ENCODE measurements around the gene DPH1.

Gene DPH1

DNA sequence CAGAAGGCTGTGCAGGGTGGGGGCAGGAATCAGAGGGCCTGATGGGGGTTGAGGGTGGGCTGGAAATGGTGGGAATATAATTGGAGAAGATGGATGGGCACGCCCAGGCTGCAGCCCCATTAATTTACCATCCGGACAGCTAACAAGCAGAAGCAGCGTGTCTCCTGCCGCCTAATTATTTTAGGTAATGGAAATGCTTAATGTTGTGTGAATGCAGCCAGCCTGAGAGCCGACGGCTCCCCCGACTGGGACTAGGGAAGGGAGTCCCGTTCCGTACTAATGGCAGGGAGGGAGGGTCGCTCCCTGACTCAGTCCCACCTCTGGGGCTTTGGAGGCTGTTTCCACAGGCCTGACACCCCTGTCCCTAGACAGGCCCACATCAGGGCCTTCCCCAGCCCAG is 7.2 kb downstream of the DPH1 start:
- no peak overlapping the region for H3K4me3 ChIP-seq (ENCODE audit: low read depth, low read length)
- DNase-seq (ENCODE audit: low read depth), result no peak
- TF ChIP-seq, protein P1, sequence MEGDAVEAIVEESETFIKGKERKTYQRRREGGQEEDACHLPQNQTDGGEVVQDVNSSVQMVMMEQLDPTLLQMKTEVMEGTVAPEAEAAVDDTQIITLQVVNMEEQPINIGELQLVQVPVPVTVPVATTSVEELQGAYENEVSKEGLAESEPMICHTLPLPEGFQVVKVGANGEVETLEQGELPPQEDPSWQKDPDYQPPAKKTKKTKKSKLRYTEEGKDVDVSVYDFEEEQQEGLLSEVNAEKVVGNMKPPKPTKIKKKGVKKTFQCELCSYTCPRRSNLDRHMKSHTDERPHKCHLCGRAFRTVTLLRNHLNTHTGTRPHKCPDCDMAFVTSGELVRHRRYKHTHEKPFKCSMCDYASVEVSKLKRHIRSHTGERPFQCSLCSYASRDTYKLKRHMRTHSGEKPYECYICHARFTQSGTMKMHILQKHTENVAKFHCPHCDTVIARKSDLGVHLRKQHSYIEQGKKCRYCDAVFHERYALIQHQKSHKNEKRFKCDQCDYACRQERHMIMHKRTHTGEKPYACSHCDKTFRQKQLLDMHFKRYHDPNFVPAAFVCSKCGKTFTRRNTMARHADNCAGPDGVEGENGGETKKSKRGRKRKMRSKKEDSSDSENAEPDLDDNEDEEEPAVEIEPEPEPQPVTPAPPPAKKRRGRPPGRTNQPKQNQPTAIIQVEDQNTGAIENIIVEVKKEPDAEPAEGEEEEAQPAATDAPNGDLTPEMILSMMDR (IDR thresholded peaks at IDR 0.05; ENCODE audit: low read depth, low read length, missing control alignments), result no peak

DNA sequence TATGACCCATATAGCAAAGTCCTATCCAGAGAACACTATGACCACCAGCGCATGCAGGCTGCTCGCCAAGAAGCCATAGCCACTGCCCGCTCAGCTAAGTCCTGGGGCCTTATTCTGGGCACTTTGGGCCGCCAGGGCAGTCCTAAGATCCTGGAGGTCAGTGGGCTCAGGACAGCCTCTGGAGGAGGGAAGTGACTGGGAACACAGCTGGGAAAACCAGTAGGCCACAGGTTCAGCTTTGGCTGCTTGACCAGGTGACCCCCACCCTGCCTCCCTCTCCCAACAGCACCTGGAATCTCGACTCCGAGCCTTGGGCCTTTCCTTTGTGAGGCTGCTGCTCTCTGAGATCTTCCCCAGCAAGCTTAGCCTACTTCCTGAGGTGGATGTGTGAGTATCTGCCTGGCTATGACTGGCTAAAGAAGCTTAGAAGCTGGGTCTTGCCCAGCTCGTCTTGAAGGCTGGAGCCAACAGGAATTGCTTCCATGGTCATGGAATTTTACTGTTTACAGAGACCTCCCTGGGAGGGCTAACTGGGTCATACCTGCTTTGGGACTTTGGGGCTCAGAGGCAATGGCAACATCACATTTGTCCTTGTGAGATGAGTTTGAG is 10.4 kb downstream of the DPH1 start:
- DNase-seq (ENCODE audit: low read depth), result no peak
- TF ChIP-seq, protein P1 (IDR thresholded peaks at IDR 0.05; ENCODE audit: low read depth, low read length, missing control alignments), result no peak
- H3K4me3 ChIP-seq (ENCODE audit: low read depth, low read length), result no peak overlapping the region

DNA sequence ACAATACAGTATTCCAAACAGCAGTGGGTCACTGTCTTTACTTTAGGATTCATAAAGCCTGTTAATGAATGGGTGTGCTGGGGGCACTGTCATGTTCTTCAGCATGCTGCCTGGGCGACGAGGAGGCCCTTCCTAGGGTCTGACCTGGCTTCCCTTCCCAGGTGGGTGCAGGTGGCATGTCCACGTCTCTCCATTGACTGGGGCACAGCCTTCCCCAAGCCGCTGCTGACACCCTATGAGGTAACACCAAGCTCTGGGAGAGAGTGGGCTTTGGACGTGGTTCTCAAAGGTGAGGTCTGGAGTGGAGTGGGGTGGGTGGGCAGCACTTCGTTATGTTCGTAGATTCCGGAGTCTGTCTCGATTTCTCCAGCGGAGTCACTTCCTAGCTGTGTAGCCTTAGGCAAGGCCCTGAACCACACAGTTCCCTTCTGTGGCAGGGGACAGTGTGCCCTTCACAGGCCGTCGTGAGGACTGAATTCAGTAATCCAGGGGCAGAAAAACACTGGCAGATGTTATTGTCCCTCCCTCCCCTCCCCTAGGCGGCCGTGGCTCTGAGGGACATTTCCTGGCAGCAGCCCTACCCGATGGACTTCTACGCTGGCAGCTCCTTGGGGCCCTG is 11.1 kb downstream of the DPH1 start:
- DNase-seq (ENCODE audit: low read depth), result no peak
- H3K4me3 ChIP-seq (ENCODE audit: low read depth, low read length), result peak overlapping the region; percentile 65
- TF ChIP-seq, protein P1 (IDR thresholded peaks at IDR 0.05; ENCODE audit: low read depth, low read length, missing control alignments), result no peak

DNA sequence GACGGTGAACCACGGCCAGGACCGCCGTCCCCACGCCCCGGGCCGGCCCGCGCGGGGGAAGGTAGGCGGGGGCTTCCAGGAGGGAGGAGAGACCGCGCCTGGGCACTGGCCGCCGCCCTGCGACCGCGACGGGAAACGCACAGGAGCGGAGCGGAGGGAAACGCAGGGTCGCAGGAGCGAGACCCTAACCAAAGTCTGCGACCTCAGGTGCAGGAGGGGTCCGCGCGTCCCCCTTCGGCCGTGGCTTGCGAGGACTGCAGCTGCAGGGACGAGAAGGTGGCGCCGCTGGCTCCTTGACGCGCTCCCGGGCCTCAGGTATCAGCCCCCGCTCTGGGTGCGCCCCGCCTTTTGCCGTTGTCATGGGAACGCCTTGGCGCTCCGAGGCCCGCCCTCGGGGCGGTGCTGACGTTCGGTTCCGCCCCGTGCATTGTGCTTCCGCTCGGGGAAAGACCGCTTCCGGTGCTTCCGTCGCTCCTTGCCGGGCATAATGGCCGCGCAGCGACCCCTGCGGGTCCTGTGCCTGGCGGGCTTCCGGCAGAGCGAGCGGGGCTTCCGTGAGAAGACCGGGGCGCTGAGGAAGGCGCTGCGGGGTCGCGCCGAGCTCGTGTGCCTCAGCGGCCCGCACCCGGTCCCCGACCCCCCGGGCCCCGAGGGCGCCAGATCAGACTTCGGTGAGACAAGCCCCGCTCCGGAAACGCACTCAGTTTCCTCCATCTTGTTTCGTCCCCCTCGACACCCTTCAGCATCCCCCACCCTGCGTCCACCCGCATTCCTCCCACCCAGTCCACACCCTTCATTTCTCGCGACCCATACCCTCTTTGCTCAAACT is 11.8 kb downstream of the DPH1 start, which contains the start of gene OVCA2:
TSS of gene OVCA2 (plus strand) at position 462 of the 829 bp plus-strand sequence. CDS start at position 488, 26 bp downstream.
- TF ChIP-seq, protein P1 (IDR thresholded peaks at IDR 0.05; ENCODE audit: low read depth, low read length, missing control alignments), result peak; percentile 35
- peak within 1 kb of the TSS; percentile 65 for H3K4me3 ChIP-seq (ENCODE audit: low read depth, low read length)
- DNase-seq (ENCODE audit: low read depth), result peak; percentile 82

DNA sequence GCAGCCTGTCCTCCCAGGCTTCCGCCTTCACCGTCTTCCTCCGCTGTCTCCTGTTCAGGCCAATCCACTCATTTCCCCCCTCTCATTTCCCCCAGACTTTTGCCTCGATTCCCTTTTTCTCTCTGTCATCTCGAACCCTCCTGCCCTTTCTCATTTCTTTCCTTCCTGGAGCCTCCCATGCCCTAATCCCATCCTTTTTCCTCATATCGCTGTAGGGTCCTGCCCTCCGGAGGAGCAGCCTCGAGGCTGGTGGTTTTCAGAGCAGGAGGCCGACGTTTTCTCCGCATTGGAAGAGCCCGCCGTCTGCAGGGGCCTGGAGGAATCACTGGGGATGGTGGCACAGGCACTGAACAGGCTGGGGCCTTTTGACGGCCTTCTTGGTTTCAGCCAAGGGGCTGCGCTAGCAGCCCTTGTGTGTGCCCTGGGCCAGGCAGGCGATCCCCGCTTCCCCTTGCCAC is 12.5 kb downstream of the DPH1 start:
- no peak for DNase-seq (ENCODE audit: low read depth)
- TF ChIP-seq, protein P1 (IDR thresholded peaks at IDR 0.05; ENCODE audit: low read depth, low read length, missing control alignments), result peak; percentile 22
- H3K4me3 ChIP-seq (ENCODE audit: low read depth, low read length), result peak overlapping the region; percentile 65

DNA sequence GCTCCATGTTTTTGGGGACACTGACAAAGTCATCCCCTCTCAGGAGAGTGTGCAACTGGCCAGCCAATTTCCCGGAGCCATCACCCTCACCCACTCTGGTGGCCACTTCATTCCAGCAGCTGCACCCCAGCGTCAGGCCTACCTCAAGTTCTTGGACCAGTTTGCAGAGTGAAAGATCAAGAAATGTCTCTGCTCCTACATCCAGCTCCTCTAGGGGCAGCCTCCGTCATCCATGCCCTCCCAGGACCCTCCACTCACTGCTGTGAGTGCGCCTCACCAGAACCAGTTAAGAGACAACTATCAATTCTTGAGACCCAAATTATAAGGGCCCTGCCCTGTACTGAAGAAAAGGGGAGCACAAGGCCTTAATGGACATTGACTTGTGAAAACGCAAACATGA is 13.0 kb downstream of the DPH1 start:
- DNase-seq (ENCODE audit: low read depth), result no peak
- peak overlapping the region; percentile 65 for H3K4me3 ChIP-seq (ENCODE audit: low read depth, low read length)
- TF ChIP-seq, protein P1 (IDR thresholded peaks at IDR 0.05; ENCODE audit: low read depth, low read length, missing control alignments), result peak; percentile 6

All from GM12864 (cell line).